GM21528 (cell line): ENCODE measurements around the gene ZDHHC1.

ENCODE experiments used
- ATAC-seq: cut with Tn5 transposase; IDR thresholded peaks from one replicate; pipeline ENCODE4 v1.9.1; 2021; ENCODE audit warnings: mild to moderate bottlenecking, moderate library complexity; ENCODE audit not compliant: unreplicated experiment, low FRiP score

The ZDHHC1 gene

GRCh38 chr16:67449336-67449735 lies 33.1 kb upstream of the ZDHHC1 start:
- ATAC-seq = no peak

GRCh38 chr16:67448580-67448979 lies 32.3 kb upstream of the ZDHHC1 start:
- no peak for ATAC-seq

GRCh38 chr16:67447508-67448076 lies 31.3 kb upstream of the ZDHHC1 start:
- ATAC-seq = no peak

- no peak for ATAC-seq
These were observed 30.8 kb upstream of the ZDHHC1 start for GRCh38 chr16:67446968-67447507.

- ATAC-seq = no peak
These were observed 29.9 kb upstream of the ZDHHC1 start for GRCh38 chr16:67445913-67446907.

- ATAC-seq = no peak
These were observed 29.2 kb upstream of the ZDHHC1 start for GRCh38 chr16:67445441-67445912.

- ATAC-seq = no peak
These were observed 28.8 kb upstream of the ZDHHC1 start for GRCh38 chr16:67445126-67445426.

GRCh38 chr16:67444259-67445125 lies 28.2 kb upstream of the ZDHHC1 start:
- no peak for ATAC-seq

GRCh38 chr16:67443265-67443664 lies 27.0 kb upstream of the ZDHHC1 start:
- no peak for ATAC-seq

GRCh38 chr16:67442581-67443255 lies 26.4 kb upstream of the ZDHHC1 start:
- no peak for ATAC-seq

GRCh38 chr16:67441907-67442306 lies 25.6 kb upstream of the ZDHHC1 start:
- no peak for ATAC-seq

GRCh38 chr16:67441271-67441753 lies 25.0 kb upstream of the ZDHHC1 start:
- ATAC-seq = no peak

- no peak for ATAC-seq
These were observed 22.6 kb upstream of the ZDHHC1 start for GRCh38 chr16:67438824-67439393.

GRCh38 chr16:67438098-67438791 lies 22.0 kb upstream of the ZDHHC1 start:
- no peak for ATAC-seq

- ATAC-seq = no peak
These were observed 21.2 kb upstream of the ZDHHC1 start for GRCh38 chr16:67437513-67437912.

GRCh38 chr16:67436640-67437193 lies 20.4 kb upstream of the ZDHHC1 start:
- ATAC-seq = no peak

GRCh38 chr16:67435758-67436164 lies 19.5 kb upstream of the ZDHHC1 start:
- no peak for ATAC-seq

GRCh38 chr16:67433131-67433719 lies 16.9 kb upstream of the ZDHHC1 start:
- no peak for ATAC-seq
